H9 (cell line): ENCODE data around the gene RUNX1. TPM values are rescaled to one million over a fixed set of nuclear protein-coding genes. Genes with fewer than 3 reads are reported as not detected.

ENCODE experiments used
- DNase-seq: peaks from one replicate; pipeline ENCODE4 v3.0.0-alpha.2; 2017
- H2AFZ ChIP-seq: one replicate; pipeline ENCODE4 v1.6.1; 2013; ENCODE audit warnings: mild to moderate bottlenecking, low read length, control low read depth, moderate library complexity
- H2AK5ac ChIP-seq: 2 replicates; pipeline ENCODE4 v1.6.1; 2013; ENCODE audit warnings: low read length, control low read depth, mixed read lengths; ENCODE audit not compliant: insufficient read length
- H2BK120ac ChIP-seq: one replicate; pipeline ENCODE4 v1.6.1; 2013; ENCODE audit warnings: low read depth, mild to moderate bottlenecking, low read length, control low read depth, inconsistent platforms; ENCODE audit not compliant: poor library complexity, severe bottlenecking
- H2BK12ac ChIP-seq: 2 replicates; pipeline ENCODE4 v1.6.1; 2013; ENCODE audit warnings: low read length, control low read depth, mixed read lengths, low read depth; ENCODE audit not compliant: insufficient read length
- H2BK15ac ChIP-seq: 2 replicates; pipeline ENCODE4 v1.6.1; 2013; ENCODE audit warnings: low read depth, low read length, control low read depth
- H2BK20ac ChIP-seq: one replicate; pipeline ENCODE4 v1.6.1; 2013; ENCODE audit warnings: low read depth, mild to moderate bottlenecking, low read length, control low read depth, inconsistent platforms; ENCODE audit not compliant: poor library complexity, severe bottlenecking
- H2BK5ac ChIP-seq: 2 replicates; pipeline ENCODE4 v1.6.1; 2013; ENCODE audit warnings: low read length, control low read depth, mixed read lengths; ENCODE audit not compliant: insufficient read length
- H3K14ac ChIP-seq: 2 replicates; pipeline ENCODE4 v1.6.1; 2013; ENCODE audit warnings: low read length, control low read depth; ENCODE audit not compliant: insufficient read depth
- H3K18ac ChIP-seq: 2 replicates; pipeline ENCODE4 v1.6.1; 2013; ENCODE audit warnings: low read depth, mild to moderate bottlenecking, mixed read lengths, low read length, control low read depth; ENCODE audit not compliant: insufficient read length
- H3K23ac ChIP-seq: 2 replicates; pipeline ENCODE4 v1.6.1; 2013; ENCODE audit warnings: low read length, control low read depth, mixed read lengths, low read depth; ENCODE audit not compliant: insufficient read length
- H3K23me2 ChIP-seq: 2 replicates; pipeline ENCODE4 v1.6.1; 2013; ENCODE audit warnings: low read depth, mild to moderate bottlenecking, mixed read lengths, low read length, control low read depth; ENCODE audit not compliant: insufficient read length, poor library complexity, severe bottlenecking
- H3K27ac ChIP-seq: 2 replicates; pipeline ENCODE4 v1.5.1; 2013; ENCODE audit warnings: low read length, control low read depth, mixed read lengths, low read depth; ENCODE audit not compliant: insufficient read length
- H3K27me3 ChIP-seq: 2 replicates; pipeline ENCODE4 v1.6.1; 2013; ENCODE audit warnings: low read length, control low read depth, inconsistent platforms; ENCODE audit not compliant: insufficient read depth
- H3K4ac ChIP-seq: 2 replicates; pipeline ENCODE4 v1.6.1; 2013; ENCODE audit warnings: low read depth, mild to moderate bottlenecking, control low read depth, inconsistent platforms, low read length, moderate library complexity
- H3K4me1 ChIP-seq: 2 replicates; pipeline ENCODE4 v1.6.1; 2013; ENCODE audit warnings: low read length, control low read depth, inconsistent platforms; ENCODE audit not compliant: insufficient read depth
- H3K4me2 ChIP-seq: 2 replicates; pipeline ENCODE4 v1.6.1; 2013; ENCODE audit warnings: low read length, control low read depth, mixed read lengths; ENCODE audit not compliant: insufficient read length, insufficient read depth
- H3K56ac ChIP-seq: 2 replicates; pipeline ENCODE4 v1.6.1; 2013; ENCODE audit warnings: low read depth, mild to moderate bottlenecking, mixed read lengths, low read length, control low read depth; ENCODE audit not compliant: insufficient read length
- H3K79me1 ChIP-seq: 2 replicates; pipeline ENCODE4 v1.6.1; 2013; ENCODE audit warnings: low read depth, mild to moderate bottlenecking, moderate library complexity, low read length, control low read depth, inconsistent platforms; ENCODE audit not compliant: insufficient read depth, poor library complexity, severe bottlenecking
- H3K79me2 ChIP-seq: 2 replicates; pipeline ENCODE4 v1.6.1; 2013; ENCODE audit warnings: low read length, control low read depth, inconsistent platforms; ENCODE audit not compliant: insufficient read depth
- H3K9ac ChIP-seq: 2 replicates; pipeline ENCODE4 v1.6.1; 2013; ENCODE audit warnings: low read length, control low read depth, mixed read lengths; ENCODE audit not compliant: insufficient read length; ENCODE audit errors: extremely low read depth
- H3K9me3 ChIP-seq: one replicate; pipeline ENCODE4 v1.6.1; 2013; ENCODE audit warnings: low read depth, low read length, inconsistent platforms; ENCODE audit not compliant: control insufficient read depth
- H3T11ph ChIP-seq: one replicate; pipeline ENCODE4 v1.6.1; 2013; ENCODE audit warnings: mild to moderate bottlenecking, low read length, control low read depth, inconsistent platforms
- H4K20me1 ChIP-seq: one replicate; pipeline ENCODE4 v1.6.1; 2013; ENCODE audit not compliant: control insufficient read depth, insufficient read length, insufficient read depth
- H4K5ac ChIP-seq: 2 replicates; pipeline ENCODE4 v1.6.1; 2013; ENCODE audit warnings: low read depth, mild to moderate bottlenecking, mixed read lengths, low read length, control low read depth; ENCODE audit not compliant: insufficient read length
- H4K8ac ChIP-seq: replicated peaks from 2 replicates; pipeline ENCODE4 v1.6.1; 2013; ENCODE audit warnings: low read length, control low read depth, mixed read lengths, low read depth; ENCODE audit not compliant: insufficient read length
- H4K91ac ChIP-seq: 2 replicates; pipeline ENCODE4 v1.6.1; 2013; ENCODE audit warnings: low read depth, mild to moderate bottlenecking, moderate library complexity, mixed read lengths, low read length, control low read depth; ENCODE audit not compliant: insufficient read length
- H3K27ac Mint-ChIP-seq, 3 experiments: 2 replicates in 2 of 3; 3 replicates in 1 of 3; pipeline ENCODE4 v1.8.0; 2020 to 2021; ENCODE audit warnings: mixed read lengths in 3 of 3, mild to moderate bottlenecking in 1 of 3, moderate library complexity in 1 of 3
- H3K27me3 Mint-ChIP-seq: 2 replicates; pipeline ENCODE4 v1.8.0; 2021; ENCODE audit warnings: low read depth, mild to moderate bottlenecking, moderate library complexity, mixed read lengths
- H3K36me3 Mint-ChIP-seq, 3 experiments: 2 replicates in 2 of 3; 3 replicates in 1 of 3; pipeline ENCODE4 v1.8.0; 2020 to 2021; ENCODE audit warnings: low read depth in 3 of 3, mixed read lengths in 3 of 3; ENCODE audit not compliant: insufficient read depth in 1 of 3
- H3K4me1 Mint-ChIP-seq, 2 experiments: 2 replicates each; pipeline ENCODE4 v1.8.0; 2020; ENCODE audit warnings: mixed read lengths in 2 of 2
- H3K4me3 Mint-ChIP-seq, 2 experiments: 2 replicates in 1 of 2; 3 replicates in 1 of 2; pipeline ENCODE4 v1.8.0; 2020 to 2021; ENCODE audit warnings: mild to moderate bottlenecking in 2 of 2, mixed read lengths in 2 of 2, moderate library complexity in 1 of 2
- H3K9me3 Mint-ChIP-seq, 2 experiments: 2 replicates in 1 of 2; 3 replicates in 1 of 2; pipeline ENCODE4 v1.8.0; 2020; ENCODE audit warnings: mild to moderate bottlenecking in 2 of 2, mixed read lengths in 2 of 2, moderate library complexity in 1 of 2
- CTCF ChIP-seq: fragments of 200-600 bp; sonication (generic); conservative IDR thresholded peaks from 3 replicates; pipeline ENCODE4 v1.8.0; 2021; ENCODE audit warnings: antibody characterized with exemption, mild to moderate bottlenecking
- WGBS: extraction: QIAGEN DNeasy Blood & Tissue Kit; methylation state at CpG from one replicate; pipeline ENCODE4 v1.1.7; 2013; ENCODE audit warnings: missing lambda C conversion rate, low lambda C conversion rate, mixed read lengths; ENCODE audit not compliant: insufficient read length; ENCODE audit errors: extremely low coverage; 5-methylcytosine and 5-hydroxymethylcytosine counted together
- total RNA-seq: library from RNA; stranded (reverse); gene quantifications from 2 replicates; pipeline ENCODE4 v1.2.1, GENCODE V29; 2021

The RUNX1 gene
- total RNA-seq, 1 experiment from 2014 or later: 0.72 TPM

DNA sequence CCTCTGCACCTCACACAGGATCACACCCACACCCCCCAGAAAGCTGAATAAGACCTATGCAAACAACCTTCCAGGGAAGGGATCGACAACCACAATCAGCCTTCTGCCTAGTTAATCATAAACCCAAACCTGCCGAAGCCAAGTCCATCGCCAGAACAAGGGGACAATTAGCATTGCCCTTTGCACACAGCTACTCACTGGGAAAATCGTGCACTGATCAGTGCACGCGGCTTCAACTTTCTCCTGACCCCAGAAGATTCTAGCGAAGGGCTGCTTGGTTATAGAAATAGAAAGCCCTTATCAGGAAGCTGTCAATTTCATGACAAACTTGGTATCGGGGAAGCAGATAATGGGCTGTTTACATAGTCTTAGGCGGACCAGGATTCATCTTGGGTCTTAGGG is 29.5 kb downstream of the RUNX1 start:
- Histone ChIP-seq H3K4ac (no peak overlapping the region), H3K23ac (no peak overlapping the region), H3K56ac (no peak overlapping the region), H3T11ph (no peak overlapping the region), H2BK15ac (no peak overlapping the region), H3K4me2 (no peak overlapping the region), H4K5ac (no peak overlapping the region), H4K91ac (no peak overlapping the region), H3K4me1 (no peaks in the 10 kb centered on the region; the same call in 1 of the 2 replicates), H2BK12ac (no peak overlapping the region), H3K27ac (no peak overlapping the region), H3K14ac (no peak overlapping the region), H2AK5ac (no peak overlapping the region), H3K79me1 (no peaks in the 10 kb centered on the region), H3K9me3 (no peaks in the 10 kb centered on the region), H2BK120ac (no peak overlapping the region), H2BK5ac (no peak overlapping the region), H3K18ac (no peak overlapping the region), H4K20me1 (no peaks in the 10 kb centered on the region), H3K23me2 (no peaks in the 10 kb centered on the region), H4K8ac (no peak overlapping the region), H3K79me2 (no peaks in the 10 kb centered on the region), H3K9ac (no peak overlapping the region), H2BK20ac (no peak overlapping the region), H3K27me3 (no peaks in the 10 kb centered on the region), H2AFZ (no peak overlapping the region)
- WGBS: no CpG with 5 or more reads among the region's 9 CpGs
- H3K9me3 Mint-ChIP-seq: peaks cover 0 to 5% of the 10 kb centered on the region in 2 experiments; a peak in 1 of 5 replicates
- H3K4me3 Mint-ChIP-seq: no peak overlapping the region
- H3K27ac Mint-ChIP-seq: no peak overlapping the region
- no peak for TF ChIP-seq CTCF
- peaks cover 4% of the 10 kb centered on the region; the same call in 1 of the 2 replicates for H3K27me3 Mint-ChIP-seq
- no peak for DNase-seq
- H3K36me3 Mint-ChIP-seq: no peaks in the 10 kb centered on the region
- H3K4me1 Mint-ChIP-seq: peaks cover 9 to 20% of the 10 kb centered on the region in 2 experiments
